ENCODE results near the gene PNLIP.

DNA sequence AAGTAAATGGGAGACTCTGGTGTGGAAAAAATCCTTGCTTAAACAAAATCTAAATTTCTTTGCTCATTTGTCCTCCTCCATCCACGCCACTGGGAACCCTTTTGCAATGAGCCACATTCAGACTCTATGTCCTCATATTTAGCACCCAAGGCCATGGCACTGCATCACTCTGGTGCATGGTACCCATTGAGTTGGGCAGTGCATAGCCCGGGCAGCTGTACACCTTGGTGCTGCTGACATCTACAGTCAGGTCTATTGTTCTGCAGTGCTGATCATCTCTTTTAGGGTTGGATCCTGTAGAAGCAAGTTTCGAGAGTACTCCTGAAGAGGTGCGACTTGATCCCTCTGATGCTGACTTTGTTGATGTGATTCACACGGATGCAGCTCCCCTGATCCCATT lies 51.8 kb downstream of the PNLIP start:
- TF ChIP-seq, protein P1, sequence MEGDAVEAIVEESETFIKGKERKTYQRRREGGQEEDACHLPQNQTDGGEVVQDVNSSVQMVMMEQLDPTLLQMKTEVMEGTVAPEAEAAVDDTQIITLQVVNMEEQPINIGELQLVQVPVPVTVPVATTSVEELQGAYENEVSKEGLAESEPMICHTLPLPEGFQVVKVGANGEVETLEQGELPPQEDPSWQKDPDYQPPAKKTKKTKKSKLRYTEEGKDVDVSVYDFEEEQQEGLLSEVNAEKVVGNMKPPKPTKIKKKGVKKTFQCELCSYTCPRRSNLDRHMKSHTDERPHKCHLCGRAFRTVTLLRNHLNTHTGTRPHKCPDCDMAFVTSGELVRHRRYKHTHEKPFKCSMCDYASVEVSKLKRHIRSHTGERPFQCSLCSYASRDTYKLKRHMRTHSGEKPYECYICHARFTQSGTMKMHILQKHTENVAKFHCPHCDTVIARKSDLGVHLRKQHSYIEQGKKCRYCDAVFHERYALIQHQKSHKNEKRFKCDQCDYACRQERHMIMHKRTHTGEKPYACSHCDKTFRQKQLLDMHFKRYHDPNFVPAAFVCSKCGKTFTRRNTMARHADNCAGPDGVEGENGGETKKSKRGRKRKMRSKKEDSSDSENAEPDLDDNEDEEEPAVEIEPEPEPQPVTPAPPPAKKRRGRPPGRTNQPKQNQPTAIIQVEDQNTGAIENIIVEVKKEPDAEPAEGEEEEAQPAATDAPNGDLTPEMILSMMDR (IDR thresholded peaks at IDR 0.05): no peak
- TF ChIP-seq POLR2A (IDR thresholded peaks at IDR 0.05) (no peak), POLR2AphosphoS5 (IDR thresholded peaks at IDR 0.05) (no peak), EP300 (IDR thresholded peaks at IDR 0.05) (no peak)
